HTERT RPE-1 (cell line): ENCODE data around the gene NAP1L4.

Experiments
- in situ Hi-C: fragments of 300-500 bp; cut with MboI; formaldehyde crosslinking; loops from 4 replicates; pipeline ENCODE4 v1.14.3; 2020; ENCODE audit warnings: low sequenced_read_pairs

Gene NAP1L4

GRCh38 chr11:2992234-2992996, at the start of gene NAP1L4:
TSS of gene NAP1L4 (minus strand) at chr11:2992329. CDS start at chr11:2979220, 13,109 bp downstream.
- in situ Hi-C loops: no loop called here

- in situ Hi-C loops: no loop called here
These were observed 48.8 kb upstream of the NAP1L4 start for GRCh38 chr11:3040881-3041280.

GRCh38 chr11:3037945-3038271, 45.8 kb upstream of the NAP1L4 start:
- in situ Hi-C loops: no loop called here

GRCh38 chr11:3037040-3037944, 45.2 kb upstream of the NAP1L4 start:
- in situ Hi-C loops: no loop called here

GRCh38 chr11:3036419-3036818, 44.3 kb upstream of the NAP1L4 start:
- in situ Hi-C loops: no loop called here

GRCh38 chr11:3035333-3035732, 43.2 kb upstream of the NAP1L4 start:
- in situ Hi-C loops: no loop called here

- in situ Hi-C loops: no loop called here
These were observed 38.4 kb upstream of the NAP1L4 start for GRCh38 chr11:3030289-3031070.

GRCh38 chr11:3028813-3029212, 36.7 kb upstream of the NAP1L4 start:
- in situ Hi-C loops: no loop called here

GRCh38 chr11:3026803-3027202, 34.7 kb upstream of the NAP1L4 start:
- in situ Hi-C loops: no loop called here

- in situ Hi-C loops: no loop called here
These were observed 30.9 kb upstream of the NAP1L4 start for GRCh38 chr11:3022982-3023381.

- in situ Hi-C loops: no loop called here
These were observed 30.3 kb upstream of the NAP1L4 start for GRCh38 chr11:3022300-3022967.

GRCh38 chr11:3021125-3021524, 29.0 kb upstream of the NAP1L4 start:
- in situ Hi-C loops: no loop called here

GRCh38 chr11:3020011-3020410, 27.9 kb upstream of the NAP1L4 start:
- in situ Hi-C loops: no loop called here

- in situ Hi-C loops: no loop called here
These were observed 26.5 kb upstream of the NAP1L4 start for GRCh38 chr11:3018596-3018995.

GRCh38 chr11:3016861-3017260, 24.7 kb upstream of the NAP1L4 start:
- in situ Hi-C loops: no loop called here

- in situ Hi-C loops: no loop called here
These were observed 23.7 kb upstream of the NAP1L4 start for GRCh38 chr11:3015796-3016195.

- in situ Hi-C loops: no loop called here
These were observed 22.8 kb upstream of the NAP1L4 start for GRCh38 chr11:3014943-3015342.

GRCh38 chr11:3014057-3014938, 22.2 kb upstream of the NAP1L4 start:
- in situ Hi-C loops: no loop called here

GRCh38 chr11:3011891-3012885, 20.1 kb upstream of the NAP1L4 start:
- in situ Hi-C loops: no loop called here
